Calu3 (cell line): Measurements from ENCODE around the gene NKAPL. TPM values are rescaled to one million over a fixed set of nuclear protein-coding genes. Genes with fewer than 3 reads are reported as not detected.

Source experiments
- BruUV-seq: library from RNA; stranded (reverse); fragments of 400-500 nt; replicated peaks from 2 replicates; lab custom pipeline; 2021; lab: Mats Ljungman, UMichigan
- CTCF ChIA-PET: fragments of 300-600 bp; sonication (Branson Sonifier 250); formaldehyde crosslinking; loops from one replicate; lab custom pipeline; 2022; ENCODE audit warnings: antibody characterized with exemption; lab: Charles Lee
- DNase-seq: peaks from one replicate; pipeline ENCODE4 v3.0.0; 2022
- H3K27ac Mint-ChIP-seq: one replicate; pipeline ENCODE4 v1.8.0; 2022; ENCODE audit warnings: mixed read lengths; ENCODE audit not compliant: unreplicated experiment
- H3K27me3 Mint-ChIP-seq: one replicate; pipeline ENCODE4 v1.8.0; 2022; ENCODE audit warnings: mixed read lengths; ENCODE audit not compliant: unreplicated experiment
- H3K36me3 Mint-ChIP-seq: one replicate; pipeline ENCODE4 v1.8.0; 2022; ENCODE audit warnings: mild to moderate bottlenecking, moderate library complexity, mixed read lengths; ENCODE audit not compliant: insufficient read depth, unreplicated experiment
- H3K4me1 Mint-ChIP-seq: one replicate; pipeline ENCODE4 v1.8.0; 2022; ENCODE audit warnings: mild to moderate bottlenecking, low read depth, mixed read lengths; ENCODE audit not compliant: unreplicated experiment
- H3K4me3 Mint-ChIP-seq: one replicate; pipeline ENCODE4 v1.8.0; 2022; ENCODE audit warnings: mild to moderate bottlenecking, low read depth, moderate library complexity, mixed read lengths; ENCODE audit not compliant: unreplicated experiment
- H3K9me3 Mint-ChIP-seq: one replicate; pipeline ENCODE4 v1.8.0; 2022; ENCODE audit warnings: low read depth, mixed read lengths; ENCODE audit not compliant: unreplicated experiment
- intact Hi-C: fragments of 100-400 bp; cut with micrococcal nuclease; formaldehyde crosslinking; loops from one replicate; pipeline ENCODE4 v1.10.0; 2022; ENCODE audit not compliant: unreplicated experiment
- total RNA-seq: library from RNA; stranded (reverse); gene quantifications from 2 replicates; pipeline ENCODE4 v1.2.3, GENCODE V29; 2022
- TF ChIP-seq, protein P1 (sequence below): fragments of 200-600 bp; IDR thresholded peaks from one replicate; pipeline ENCODE4 v1.8.0; 2022; ENCODE audit warnings: antibody characterized with exemption; ENCODE audit not compliant: unreplicated experiment

NKAPL gene
- total RNA-seq, 1 experiment from 2014 or later = not detected

DNA sequence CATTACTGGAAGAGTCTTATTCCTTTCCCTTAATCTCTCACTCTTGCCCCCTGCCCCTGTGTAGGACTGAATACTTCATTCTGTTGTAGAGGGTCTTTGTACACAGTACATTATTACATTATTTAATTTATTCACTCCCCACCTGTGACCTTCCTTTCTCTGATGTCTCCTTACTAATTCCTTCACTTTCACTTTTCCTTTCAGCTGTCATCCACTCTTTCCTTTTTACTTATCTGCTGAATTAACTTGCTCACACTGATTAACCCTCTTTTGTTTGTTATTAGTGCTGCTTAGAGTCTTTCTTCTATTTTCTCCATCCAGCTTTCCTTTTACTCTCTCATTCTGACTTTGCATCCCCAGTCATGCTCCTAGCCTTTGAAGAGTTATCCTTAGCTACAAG lies 15.8 kb downstream of the NKAPL start:
- intact Hi-C loops = no loop called here
- Mint-ChIP-seq H3K27ac (no peak overlapping the region), H3K27me3 (no peaks in the 10 kb centered on the region), H3K4me3 (no peak overlapping the region), H3K4me1 (no peaks in the 10 kb centered on the region), H3K36me3 (peaks cover 5% of the 10 kb centered on the region), H3K9me3 (no peaks in the 10 kb centered on the region)
- CTCF ChIA-PET = no interaction called here
- TF ChIP-seq, protein P1, sequence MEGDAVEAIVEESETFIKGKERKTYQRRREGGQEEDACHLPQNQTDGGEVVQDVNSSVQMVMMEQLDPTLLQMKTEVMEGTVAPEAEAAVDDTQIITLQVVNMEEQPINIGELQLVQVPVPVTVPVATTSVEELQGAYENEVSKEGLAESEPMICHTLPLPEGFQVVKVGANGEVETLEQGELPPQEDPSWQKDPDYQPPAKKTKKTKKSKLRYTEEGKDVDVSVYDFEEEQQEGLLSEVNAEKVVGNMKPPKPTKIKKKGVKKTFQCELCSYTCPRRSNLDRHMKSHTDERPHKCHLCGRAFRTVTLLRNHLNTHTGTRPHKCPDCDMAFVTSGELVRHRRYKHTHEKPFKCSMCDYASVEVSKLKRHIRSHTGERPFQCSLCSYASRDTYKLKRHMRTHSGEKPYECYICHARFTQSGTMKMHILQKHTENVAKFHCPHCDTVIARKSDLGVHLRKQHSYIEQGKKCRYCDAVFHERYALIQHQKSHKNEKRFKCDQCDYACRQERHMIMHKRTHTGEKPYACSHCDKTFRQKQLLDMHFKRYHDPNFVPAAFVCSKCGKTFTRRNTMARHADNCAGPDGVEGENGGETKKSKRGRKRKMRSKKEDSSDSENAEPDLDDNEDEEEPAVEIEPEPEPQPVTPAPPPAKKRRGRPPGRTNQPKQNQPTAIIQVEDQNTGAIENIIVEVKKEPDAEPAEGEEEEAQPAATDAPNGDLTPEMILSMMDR = no peak
- BruUV-seq = no TSS peak
- DNase-seq = no peak

DNA sequence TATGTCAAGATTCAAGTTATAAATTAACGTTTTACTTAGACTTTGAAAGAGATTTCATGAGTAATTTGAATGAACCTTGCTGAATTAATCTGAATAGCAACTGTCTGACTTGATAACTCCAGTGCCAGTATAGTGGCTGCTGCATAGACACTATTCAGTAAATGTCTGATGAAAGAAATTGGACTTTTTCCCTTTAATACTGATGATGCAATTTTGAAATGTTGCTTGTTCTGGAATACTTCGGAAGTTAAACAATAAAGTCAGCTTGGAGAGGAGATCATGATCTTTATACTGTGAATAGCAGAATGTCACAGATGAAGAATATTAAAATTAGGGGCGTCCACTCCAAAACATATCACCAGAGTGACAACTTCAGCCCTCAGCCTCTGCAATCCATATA lies 18.6 kb downstream of the NKAPL start:
- no peak for DNase-seq
- intact Hi-C loops = no loop called here
- no TSS peak for BruUV-seq
- TF ChIP-seq, protein P1 = no peak
- no peak overlapping the region for H3K4me3 Mint-ChIP-seq
- H3K9me3 Mint-ChIP-seq = no peaks in the 10 kb centered on the region
- H3K4me1 Mint-ChIP-seq = peaks cover 10% of the 10 kb centered on the region
- H3K36me3 Mint-ChIP-seq = peaks cover 15% of the 10 kb centered on the region
- no peaks in the 10 kb centered on the region for H3K27me3 Mint-ChIP-seq
- no peak overlapping the region for H3K27ac Mint-ChIP-seq
- CTCF ChIA-PET = no interaction called here

DNA sequence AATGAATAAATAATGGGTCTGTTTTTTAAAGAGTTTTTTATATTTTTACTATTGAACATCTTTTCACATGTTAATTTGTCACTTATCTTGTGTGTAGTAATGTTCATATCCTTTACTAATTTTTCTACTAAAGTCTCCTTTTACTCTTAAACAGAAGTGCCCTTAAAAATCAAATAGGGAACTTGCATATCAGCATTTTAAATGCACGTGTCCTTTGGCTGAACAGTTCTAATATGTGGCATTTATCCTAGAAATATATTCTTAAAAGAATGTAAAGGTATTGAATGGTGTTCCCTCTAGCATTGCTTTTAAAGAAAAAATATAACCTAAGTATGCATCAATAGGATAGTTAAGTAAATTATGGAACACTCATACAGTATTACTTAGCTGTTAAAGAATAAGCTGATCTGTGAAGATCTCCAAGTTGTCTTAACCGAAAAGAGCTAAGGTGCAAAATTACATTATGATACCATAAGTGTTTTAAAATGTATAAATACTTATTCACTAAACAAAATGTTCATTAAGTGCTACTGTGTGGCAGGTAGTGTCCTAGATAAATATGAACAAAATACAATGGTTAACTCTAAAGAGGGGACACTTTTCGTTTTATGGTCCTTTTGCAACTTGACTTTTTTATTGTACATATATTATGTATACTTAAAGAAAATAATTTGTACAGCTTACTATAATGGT lies 21.6 kb downstream of the NKAPL start:
- H3K4me1 Mint-ChIP-seq = peaks cover 10% of the 10 kb centered on the region
- no peaks in the 10 kb centered on the region for H3K9me3 Mint-ChIP-seq
- H3K4me3 Mint-ChIP-seq = peak overlapping the region; percentile 91
- BruUV-seq = no TSS peak
- no peaks in the 10 kb centered on the region for H3K27me3 Mint-ChIP-seq
- CTCF ChIA-PET = interaction anchor here (0.7 to 3.1 kb wide), 3 partner anchors 13 to 75 kb away, joined by 3 to 10 read pairs (median 4); partner anchors contain the start of gene ZSCAN26
- peaks cover 10% of the 10 kb centered on the region for H3K36me3 Mint-ChIP-seq
- no peak for DNase-seq
- TF ChIP-seq, protein P1 = no peak
- H3K27ac Mint-ChIP-seq = peak overlapping the region; percentile 53
- intact Hi-C loops = loop anchor here (2.0 to 5.0 kb wide), 2 partner anchors 28 to 72 kb away; partner anchors contain the start of gene ZKSCAN4

DNA sequence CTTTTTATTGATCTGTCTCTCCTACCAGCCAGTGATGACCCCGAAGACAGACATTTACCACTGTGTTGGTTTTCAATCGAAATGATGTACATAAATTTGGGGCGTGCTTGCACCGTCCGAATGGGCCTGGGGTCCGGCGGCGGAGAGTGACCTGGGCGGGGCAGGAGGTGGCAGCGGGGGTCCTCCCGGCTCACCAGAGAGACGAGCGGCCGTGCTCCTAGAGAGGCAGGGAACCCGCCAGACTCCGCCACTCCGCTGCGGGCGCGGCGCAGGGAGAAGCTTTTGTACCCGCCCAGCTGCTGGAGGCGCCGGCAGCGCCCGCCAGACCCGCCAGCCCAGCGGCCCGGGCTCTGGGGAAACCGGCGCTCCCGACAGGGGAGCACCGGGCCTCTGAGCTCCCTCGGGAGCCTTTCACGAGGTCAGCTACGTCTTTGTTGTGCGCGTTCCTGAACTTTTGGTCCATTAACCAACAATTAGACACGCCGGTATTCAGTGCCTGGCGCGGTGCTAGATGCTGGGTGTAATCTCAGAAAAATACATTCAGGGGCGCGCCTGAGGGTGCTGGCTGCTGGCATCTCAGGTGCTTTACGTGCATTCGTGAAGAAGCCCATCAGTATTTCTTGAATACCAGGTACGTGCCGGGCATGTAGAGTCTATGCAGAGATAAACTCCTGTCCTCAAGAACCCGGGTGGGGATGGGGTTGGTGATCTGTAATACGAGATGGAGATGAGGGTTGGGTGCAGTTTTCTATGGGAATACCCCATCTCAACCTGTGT lies 22.4 kb downstream of the NKAPL start, which contains the start of gene PGBD1:
PGBD1 (plus strand) TSS at position 285 of the 777 bp plus-strand sequence. CDS start 2,242 bp downstream, outside the sequence.
- H3K27ac Mint-ChIP-seq = peak within 1 kb of the TSS; percentile 53
- TF ChIP-seq, protein P1 = no peak
- BruUV-seq = no TSS peak
- peak; percentile 86 for DNase-seq
- H3K4me1 Mint-ChIP-seq = peaks cover 10% of the 10 kb centered on the region
- CTCF ChIA-PET = interaction anchor here (0.7 to 3.1 kb wide), 3 partner anchors 14 to 74 kb away, joined by 3 to 10 read pairs (median 3); partner anchors contain the start of genes ZKSCAN4 and ZSCAN26
- intact Hi-C loops = loop anchor here (2.0 to 5.0 kb wide), 2 partner anchors 29 to 71 kb away; partner anchors contain the start of gene ZKSCAN4
- no peaks in the 10 kb centered on the region for H3K27me3 Mint-ChIP-seq
- no peaks in the 10 kb centered on the region for H3K9me3 Mint-ChIP-seq
- peaks cover 10% of the 10 kb centered on the region for H3K36me3 Mint-ChIP-seq
- peak within 1 kb of the TSS; percentile 91 for H3K4me3 Mint-ChIP-seq
